Activated CD8-positive, alpha-beta memory T cell treated with anti-CD3 and anti-CD28 coated beads for 24 hours (primary cell): ENCODE results near the gene SERPINA5.

Experiments
- DNase-seq: peaks from one replicate; pipeline ENCODE4 v3.0.0-alpha.2; 2020

SERPINA5 gene

DNA sequence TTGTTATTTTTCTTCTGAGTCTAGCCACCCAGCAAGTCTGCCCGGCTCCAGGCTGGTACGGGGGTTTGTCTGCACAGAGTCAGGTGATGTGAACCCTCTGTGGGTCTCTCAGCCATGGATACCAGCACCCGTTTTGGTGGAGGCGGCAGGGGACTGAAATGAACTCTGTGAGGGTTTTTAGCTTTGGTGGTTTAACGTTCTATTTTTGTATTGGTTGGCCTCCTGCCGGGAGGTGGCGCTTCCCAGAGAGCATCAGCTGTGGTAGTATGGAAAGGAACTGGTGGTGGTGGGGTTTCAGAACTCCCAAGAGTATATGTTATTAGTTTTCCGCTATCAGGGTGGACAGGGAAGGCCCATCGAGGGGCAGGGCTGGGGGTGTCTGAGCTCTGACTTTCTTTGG lies 25.2 kb upstream of the SERPINA5 start:
- DNase-seq, result no peak

DNA sequence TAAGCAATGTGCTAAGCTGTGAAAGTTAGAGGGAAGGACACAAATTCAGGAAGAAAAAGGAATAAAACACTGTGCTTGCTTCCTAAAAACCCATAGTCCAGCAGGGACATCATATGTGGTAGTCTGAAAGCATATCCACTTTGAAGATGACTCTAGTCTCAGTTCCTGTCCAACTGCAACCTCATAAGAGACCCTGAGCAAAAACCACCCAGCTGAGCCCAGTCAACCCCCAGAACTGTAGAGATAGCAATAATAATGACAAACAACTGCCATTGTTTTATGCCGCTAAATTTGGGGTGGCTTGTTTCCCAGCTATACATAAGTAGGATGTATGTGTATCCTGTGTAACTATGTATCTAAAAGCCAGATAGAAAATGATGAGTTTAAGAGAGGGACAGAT lies 23.9 kb upstream of the SERPINA5 start:
- no peak for DNase-seq

DNA sequence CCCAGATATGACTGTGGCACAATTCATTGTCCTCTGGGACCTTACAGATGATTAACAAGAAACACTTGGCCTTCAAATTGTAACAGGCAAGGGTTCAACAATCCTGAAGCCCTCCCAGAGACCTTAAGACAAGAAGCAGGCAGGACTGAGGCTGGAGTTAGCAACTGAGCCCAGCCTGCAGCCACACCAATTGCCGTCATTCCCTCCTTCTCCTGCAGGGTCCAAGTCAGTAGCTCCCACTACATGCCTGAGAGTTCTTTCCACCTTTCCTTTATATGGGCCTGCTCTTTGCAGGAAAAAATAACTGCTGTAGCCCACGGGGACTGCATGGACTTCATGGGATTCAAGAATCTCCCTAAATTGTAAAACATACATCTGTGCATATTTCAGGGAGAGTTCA lies 22.4 kb upstream of the SERPINA5 start:
- DNase-seq, result no peak

DNA sequence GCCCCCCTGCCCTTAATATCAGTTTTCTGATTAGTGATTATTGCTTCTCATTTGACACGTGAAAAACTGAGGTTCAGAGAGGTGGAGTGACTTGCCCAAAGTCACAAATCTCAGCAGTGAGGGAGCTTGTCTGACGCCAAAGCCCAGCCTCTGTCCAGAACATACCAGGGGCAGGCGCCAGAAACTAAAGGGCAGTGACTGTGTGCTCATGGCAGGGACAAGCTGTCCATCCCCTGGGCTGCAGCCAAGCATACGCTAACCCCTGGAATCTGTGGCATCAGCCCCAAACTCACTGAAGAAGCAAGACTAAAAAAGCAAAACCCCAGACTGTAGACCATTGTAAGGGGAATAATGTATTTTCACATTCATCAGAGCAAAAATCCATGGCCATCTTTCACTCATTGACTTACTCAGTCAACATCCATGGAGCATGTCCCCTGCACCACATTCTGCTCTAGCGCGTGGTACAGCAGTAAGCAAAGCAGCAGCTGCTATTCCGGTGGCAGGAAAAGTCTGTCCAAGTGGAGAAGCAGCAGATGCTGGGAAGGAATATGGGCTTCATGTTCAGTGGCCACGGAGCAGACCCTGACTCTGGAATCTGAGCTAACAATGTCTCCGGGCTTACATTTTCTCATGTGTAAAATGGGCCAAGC lies 21.5 kb upstream of the SERPINA5 start:
- DNase-seq, result no peak

DNA sequence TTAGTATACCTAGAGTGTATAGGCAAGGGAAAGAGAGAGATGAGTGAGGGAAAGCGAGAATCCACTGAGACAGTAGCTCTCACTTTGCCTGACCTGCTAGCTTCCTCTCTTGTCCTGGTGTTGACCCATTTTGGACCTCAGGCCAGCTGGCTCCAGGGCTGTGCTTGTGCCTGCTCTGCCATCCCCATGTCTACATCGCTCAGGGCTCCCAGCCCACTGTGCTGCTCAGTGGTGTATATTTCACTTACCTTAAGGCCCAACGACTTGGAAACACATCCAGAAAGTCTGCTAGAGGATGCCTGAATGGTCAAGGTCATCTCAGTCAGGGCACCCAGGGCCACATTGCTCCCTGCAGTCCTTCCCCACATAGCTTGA lies 20.9 kb upstream of the SERPINA5 start:
- DNase-seq, result no peak

DNA sequence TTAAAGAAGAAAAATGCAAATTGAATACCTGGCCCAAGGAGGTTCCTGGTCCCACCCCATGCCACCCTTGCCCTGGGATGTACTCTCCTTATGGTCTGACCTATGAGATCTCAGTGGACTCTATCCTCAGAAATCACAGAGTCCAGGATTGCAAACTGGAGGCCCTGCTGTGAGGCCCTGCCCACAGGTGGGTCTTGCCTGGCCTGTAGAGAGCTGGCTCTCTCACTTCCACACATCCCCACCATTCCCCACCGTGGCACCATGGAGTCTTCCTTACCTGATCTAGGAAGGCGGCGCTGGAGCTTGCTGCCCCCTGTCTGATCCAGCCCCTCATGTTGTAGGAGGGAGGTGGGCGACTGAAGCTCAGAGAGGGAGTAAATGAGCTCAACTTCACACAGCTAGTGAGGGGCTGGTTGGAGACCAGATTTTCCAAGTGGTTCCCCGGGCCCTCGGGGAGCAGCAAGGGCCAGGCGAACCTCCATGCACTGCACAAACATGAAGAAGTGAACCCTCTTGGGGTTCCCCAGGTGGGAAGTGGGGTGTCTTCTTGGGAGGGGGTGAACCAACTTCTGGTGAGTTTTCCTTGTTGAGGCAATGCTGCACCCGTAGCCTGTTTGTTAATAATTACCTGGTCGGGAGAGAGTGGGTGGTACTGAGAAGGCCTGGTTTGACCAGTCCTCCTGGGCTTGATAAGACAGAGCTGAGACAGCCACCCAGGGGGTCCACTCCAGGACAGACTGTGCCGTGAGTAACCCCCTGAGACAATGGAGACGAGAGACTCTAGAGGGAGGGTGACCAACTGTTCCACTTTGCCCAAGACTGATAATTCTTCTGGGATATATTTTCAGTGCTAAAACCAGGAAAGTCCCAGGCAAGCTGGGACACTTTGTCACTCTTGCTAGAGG lies 20.2 kb upstream of the SERPINA5 start, which contains the start of gene SERPINA4:
TSS of gene SERPINA4 (plus strand) at position 692 of the 905 bp plus-strand sequence. CDS start 2,041 bp downstream, outside the sequence.
- DNase-seq, result no peak

DNA sequence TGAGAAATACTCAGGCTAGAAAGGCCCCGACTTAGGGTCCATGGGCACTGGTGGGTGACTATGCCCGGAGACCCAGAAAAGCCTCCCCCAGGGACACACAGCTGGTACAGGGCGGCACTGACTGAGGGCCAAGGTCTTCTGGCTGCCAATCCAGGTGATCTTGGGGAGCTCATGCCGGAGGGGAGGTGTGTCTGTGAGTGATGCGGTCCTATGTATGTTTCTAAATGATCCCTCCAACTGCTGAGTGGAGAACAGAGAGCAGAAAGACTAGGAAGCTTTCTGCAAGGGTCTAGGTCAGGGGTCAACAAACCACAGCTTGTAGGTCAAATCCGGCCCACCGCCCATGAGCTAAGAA lies 19.6 kb upstream of the SERPINA5 start:
- no peak for DNase-seq

DNA sequence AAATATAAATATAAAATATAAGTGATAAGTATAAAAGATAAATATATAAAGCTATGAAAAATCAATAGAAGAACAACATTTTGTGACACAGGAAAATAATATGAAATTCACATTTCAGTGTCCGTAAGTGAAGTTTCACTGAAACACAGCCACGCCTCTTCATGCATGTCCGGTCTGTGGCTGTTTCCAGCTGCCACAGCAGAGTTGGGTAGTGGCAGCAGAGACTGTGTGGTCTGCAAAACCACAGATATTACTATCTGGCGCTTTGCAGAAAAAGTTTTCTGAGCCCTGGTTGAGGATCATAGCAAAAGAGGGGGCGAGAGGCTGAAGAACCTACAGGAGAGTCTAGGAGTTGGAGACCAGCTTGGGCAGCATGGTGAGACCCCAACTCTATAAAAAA lies 19.2 kb upstream of the SERPINA5 start:
- DNase-seq, result no peak

DNA sequence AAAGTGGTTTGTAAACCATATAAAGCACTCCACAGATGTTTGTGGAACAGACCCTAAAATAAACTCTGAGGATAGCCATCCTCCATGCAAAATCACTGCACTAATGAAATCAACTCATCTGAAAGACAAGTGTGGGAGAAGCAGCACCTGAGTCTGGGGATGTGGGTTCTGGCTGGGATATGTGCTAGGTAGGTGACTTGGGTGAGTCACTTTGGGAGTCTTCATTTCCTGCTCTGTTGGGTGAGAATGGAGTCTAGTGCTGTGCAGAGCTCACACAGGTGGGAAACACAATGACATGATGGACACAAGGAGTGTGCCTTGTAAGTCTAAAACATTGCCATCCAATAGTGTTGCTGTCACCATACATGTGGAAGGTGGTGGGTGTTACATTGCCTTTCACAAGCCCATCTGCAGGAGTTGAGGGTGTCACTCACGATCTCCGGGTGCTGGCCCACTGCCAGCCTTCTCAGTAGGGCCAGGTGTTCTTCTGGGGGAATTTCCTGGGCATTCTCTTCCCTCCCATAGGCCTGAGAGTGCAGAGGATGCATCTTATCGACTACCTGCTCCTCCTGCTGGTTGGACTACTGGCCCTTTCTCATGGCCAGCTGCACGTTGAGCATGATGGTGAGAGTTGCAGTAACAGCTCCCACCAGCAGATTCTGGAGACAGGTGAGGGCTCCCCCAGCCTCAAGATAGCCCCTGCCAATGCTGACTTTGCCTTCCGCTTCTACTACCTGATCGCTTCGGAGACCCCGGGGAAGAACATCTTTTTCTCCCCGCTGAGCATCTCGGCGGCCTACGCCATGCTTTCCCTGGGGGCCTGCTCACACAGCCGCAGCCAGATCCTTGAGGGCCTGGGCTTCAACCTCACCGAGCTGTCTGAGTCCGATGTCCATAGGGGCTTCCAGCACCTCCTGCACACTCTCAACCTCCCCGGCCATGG lies 18.0 kb upstream of the SERPINA5 start:
- no peak for DNase-seq

DNA sequence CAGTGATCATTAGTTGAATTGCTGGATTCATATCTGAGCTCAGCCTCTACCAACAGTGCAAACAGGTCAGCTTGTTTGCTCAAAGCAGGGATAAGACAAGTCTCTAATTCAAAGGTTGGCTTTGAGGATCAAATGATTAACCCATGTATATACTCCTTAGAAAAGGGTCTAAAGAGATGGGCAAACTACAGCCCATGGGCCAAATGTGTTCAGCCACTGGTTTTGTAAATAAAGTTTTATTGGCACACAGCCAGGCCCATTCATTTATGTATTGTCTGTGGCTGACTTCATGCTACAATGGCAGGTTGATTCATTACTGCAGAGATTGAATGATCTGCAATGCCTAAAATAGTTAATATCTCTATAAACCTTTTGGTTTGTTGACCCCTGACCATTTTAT lies 16.8 kb upstream of the SERPINA5 start:
- DNase-seq, result no peak

DNA sequence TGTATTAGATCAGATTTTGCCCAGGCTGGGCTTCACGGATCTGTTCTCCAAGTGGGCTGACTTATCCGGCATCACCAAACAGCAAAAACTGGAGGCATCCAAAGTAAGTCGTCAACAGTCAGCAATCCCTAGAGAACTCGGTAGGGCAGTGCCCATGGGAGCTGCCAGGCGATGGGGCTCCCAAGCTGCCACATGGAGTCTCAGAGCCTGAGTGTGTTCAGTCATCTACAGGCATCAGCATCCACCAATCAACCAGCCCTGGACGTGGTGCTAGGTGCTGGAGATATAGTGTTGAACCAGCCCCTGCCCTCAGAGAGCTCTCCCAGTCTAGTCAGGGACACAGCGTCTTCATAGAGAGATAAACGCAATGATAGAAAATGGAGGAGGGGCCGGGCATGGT lies 13.0 kb upstream of the SERPINA5 start:
- DNase-seq, result no peak

DNA sequence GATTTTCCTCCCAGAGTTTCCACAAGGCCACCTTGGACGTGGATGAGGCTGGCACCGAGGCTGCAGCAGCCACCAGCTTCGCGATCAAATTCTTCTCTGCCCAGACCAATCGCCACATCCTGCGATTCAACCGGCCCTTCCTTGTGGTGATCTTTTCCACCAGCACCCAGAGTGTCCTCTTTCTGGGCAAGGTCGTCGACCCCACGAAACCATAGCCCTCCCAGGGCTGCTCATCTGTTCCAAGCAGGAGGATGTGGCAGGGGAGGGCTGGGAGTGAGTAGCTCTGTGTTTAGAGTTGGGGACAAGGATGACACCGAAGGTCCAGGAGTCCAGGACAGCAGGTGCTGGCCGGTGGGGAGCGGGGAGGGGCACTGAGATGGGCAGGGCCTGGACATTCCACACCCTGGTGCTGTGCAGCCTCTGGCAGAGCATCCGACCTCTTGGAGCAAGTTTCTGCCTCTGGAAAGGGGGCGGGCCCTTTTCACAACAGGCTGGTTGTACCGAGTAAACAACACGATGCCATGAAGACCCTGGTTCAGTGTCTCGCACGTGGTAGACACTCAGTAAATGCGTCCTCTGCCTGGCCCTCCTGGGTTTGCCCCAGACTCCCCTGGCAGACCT lies 11.7 kb upstream of the SERPINA5 start:
- DNase-seq, result no peak

DNA sequence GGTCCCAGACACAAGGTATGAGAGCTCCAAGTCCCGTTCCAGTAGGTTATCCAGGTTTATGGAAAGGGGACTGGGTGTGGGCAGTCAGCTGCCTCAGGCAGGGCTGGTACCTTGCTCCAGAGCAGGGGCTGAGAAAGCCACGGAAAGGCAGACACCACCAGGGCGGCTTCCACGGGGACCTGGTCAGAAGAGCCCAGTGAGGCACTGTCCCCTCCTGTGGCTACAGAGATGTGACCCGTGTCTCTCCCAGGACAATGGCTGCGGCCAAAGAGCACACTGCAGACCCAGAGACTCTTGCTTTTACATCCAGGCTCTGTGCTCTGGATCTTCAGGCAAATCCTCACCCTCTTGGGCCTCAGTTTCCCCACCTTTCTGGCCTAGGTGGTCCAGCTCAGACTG lies 11.2 kb upstream of the SERPINA5 start:
- no peak for DNase-seq

DNA sequence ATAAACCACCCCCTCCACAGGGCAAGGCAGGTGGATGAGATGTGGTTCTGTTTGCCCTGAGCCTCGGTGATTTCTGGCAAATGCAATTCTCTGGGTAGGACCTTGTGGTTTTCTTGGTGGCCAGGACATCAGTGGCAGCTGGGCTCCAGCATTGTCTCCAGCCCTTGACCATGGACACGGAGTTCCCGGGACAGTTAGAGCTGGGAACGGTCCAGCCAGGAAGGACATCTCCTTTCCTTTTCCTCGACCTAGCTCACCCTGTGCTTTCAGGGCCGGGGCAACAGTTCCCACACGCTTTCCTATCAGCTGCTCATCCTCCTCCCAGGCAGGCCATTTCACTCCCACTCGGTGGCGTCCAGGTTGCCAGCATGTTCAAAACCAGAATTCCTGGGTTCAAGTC lies 10.8 kb upstream of the SERPINA5 start:
- DNase-seq, result no peak

DNA sequence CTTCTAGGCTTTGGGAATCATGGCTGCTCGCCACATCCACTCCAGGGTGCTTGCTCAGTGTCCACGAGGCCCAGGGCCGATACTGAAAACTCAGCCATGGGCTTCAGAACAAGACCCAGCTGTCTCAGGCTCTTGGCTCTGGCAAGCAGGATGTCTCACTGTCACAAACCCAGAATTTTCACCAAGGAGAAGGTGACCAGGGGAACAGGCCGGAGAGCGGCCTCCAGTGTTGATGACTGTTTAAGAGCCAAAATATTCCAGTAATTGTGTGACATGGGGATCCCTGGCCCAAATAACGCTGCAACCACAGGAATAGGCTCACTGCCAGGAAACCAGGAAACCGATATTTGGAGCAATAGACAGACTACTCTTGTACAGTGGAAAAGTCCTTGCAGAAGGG lies 9.8 kb upstream of the SERPINA5 start:
- DNase-seq, result no peak

DNA sequence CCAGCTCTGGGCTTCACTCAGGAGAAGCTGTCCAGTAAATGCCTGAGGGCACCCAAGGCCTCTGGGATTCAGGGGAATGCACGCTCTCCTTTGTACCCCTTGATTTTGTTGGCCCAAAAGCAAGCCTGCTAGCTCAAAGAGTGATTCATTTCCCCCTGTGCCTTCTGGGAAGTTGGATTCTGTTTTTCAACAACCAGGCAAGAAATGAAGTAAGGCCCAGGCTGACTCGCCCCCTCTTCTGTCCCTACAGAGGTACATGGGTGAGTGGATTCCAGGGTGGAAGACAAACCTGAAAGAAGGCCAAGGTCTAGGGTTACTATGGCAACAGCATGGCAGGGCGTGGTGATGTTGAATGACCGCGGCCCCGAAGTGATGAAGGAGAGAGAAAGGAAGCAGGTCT lies 9.3 kb upstream of the SERPINA5 start:
- no peak for DNase-seq

DNA sequence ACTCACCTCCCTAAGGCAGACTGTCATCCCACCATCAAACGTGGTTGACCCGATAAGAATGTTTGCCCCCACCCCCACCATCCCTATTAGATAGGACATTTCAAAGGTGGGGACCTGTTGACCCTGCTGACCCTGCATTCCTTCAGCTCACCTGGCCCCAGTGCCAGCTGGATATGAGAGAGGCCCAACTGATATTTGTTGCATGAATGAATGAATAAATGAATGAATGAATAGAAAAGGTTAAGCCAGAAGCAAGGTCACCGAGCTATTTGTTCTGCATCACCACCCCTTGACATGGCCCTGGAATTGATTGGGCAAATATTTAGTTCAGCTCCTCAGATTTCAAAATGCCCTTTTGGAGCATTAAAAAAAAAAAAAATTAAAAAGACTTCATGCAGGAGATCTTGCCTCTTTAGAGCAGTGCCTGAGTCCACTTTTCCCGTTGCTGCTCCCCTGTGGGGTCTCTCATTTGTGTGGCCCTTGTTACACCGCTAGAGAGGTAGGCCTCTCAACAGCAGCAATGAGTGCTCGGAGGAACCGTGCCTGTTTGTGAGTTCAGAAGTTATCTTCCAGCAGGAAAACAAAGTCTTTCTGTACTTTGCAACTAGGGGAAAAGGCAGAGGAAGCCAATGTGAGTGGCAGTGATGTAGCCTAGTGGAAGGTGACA lies 8.5 kb upstream of the SERPINA5 start:
- no peak for DNase-seq

DNA sequence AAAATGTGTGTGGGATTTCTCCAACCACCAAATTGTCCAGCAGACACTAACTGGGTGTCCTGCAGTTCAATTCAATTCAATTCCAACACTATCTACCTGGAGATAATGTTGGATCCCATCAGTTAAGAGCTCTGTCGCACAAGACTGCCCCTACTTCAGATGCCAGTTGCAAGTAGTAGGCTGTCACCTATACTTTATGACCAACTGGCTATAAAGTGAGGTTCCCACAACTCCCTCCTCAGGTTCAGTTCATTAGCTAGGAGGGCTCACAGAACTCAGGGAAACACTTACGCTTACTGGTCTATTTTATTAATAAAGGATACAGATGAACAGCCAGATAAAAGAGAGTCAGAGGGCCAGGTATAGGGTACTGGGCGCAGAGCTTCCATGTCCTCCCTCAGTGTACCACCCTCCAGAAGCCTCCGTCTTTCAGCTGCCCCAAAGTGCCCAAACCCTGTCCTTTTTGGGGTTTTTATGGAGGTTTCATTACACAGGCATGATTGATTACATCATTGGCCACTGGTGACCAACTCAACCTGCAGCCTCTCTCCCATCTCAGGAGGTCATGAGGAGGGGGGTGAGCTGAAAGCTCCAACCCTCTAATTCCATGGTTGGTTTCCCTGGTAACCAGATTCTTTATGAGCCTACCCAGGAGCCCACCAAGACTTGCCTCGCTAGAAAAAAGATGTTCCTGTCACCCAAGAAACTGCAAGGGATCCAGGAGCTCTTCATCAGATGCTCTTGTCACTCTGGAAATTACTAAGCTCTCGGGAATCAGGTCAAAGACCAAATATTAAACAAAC lies 7.5 kb upstream of the SERPINA5 start:
- DNase-seq, result no peak

DNA sequence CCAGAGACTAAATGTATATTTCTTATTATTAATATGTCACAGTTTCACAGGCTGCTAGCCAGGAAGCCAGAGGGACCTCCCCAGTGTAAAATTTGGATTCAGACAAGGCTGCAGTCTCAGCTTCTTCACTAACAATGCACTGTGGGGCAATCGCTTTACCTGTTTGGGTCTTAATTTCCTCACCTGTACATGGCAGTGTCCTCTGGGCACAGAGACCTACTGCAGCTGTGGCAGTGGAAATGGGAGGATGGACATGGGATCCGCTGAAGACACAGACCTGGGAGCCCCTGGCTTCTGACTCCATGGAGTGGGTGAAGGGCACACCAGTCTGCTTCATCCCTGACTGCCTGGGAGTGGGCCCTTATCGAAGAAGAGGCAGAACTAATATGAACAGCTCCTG lies 6.9 kb upstream of the SERPINA5 start:
- no peak for DNase-seq

DNA sequence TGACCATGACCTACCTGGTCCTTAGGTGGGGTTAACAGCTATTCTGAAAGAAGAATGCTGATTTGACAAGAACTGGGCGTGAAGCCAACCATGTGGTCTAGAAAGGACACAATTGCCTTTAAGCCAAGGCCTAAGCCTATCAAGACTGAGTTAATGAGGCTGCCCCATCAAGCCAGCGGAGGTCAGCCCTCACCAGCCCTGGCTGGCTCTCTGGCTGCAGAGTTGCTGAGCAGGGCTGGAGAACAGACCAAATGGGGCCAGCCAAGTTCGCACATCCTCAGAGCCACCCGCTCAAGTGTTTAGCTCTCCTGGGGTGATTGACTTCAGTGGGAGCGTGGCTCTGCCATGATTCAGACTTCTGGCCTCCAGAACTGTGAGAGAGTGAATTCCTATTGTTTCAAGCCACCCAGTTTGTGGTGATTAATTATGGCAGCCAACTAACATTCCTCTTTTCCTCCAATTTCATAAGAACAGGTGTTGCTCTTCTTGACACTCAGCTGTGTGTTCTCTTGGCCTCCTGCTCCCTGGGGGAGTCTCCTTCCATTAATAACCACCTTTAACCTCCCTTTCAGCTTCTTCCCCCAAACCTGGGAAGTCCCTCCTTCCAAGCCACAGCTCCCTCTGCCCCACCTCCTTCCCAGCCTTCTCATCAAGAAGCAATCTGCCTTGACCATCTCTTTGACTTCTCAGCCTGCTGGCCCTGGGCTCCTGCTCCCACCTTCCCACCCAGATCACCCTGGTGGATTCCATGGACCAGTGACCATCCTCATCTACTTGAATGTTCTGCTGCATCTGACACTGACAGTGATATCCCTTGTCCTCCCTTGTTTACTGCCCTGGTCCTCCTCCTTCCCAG lies 5.3 kb upstream of the SERPINA5 start:
- DNase-seq, result no peak
